ENCODE results near the gene TLCD4.
"Not testable (repeated sequence)": the region's sequence is repeated elsewhere in the genome, so short reads cannot be mapped to it uniquely, and the experiment has no call there.

The TLCD4 gene

DNA sequence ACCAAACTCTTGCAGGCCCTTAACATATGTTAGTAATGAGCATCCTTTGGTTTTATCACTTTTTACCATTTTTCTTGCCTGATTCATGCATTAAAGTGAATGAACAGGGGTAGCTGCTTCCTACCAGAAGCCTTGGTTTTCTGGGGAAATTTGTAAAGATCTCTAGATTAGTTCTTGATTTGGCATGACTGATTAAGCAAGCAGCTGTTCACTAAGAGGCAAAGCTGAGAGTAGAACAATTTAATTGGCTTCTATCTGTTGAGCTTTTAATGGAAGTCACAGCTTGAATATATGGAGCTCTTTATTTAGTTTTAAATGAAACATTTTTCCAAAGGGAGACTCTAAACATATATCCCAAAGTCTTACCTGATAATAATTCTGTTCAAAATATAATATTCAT lies 23.6 kb downstream of the TLCD4 start:
- no peak overlapping the region for H3K27ac ChIP-seq (ENCODE audit: low read length)
- DNase-seq (ENCODE audit: low read depth, low spot score), result no peak

DNA sequence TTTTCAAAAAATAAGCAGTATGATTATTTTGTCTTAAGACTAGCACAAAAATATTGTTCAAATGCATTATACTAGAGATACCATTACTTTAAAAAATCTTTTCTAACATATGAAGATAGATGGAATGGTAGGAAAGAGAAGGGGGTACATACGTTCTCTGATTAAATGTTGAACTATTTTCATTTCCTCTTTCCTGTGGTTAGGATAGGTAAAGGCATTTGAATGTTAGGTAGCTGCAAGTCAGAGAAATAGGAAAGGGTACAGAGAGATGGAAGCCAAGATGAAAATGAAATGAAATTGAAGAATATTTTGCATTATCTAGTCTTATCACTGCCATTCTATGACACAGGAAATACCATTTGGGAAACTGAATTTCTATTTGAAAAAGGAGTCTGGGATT lies 28.3 kb downstream of the TLCD4 start:
- WGBS (ENCODE audit: insufficient coverage, insufficient read length), result no CpG with 5 or more reads among the region's 1 CpG
- Histone ChIP-seq H3K4me1 (ENCODE audit: control insufficient read depth, insufficient read depth, low read length) (no peaks in the 10 kb centered on the region), H3K36me3 (ENCODE audit: control insufficient read depth, insufficient read depth, low read length) (no peaks in the 10 kb centered on the region), H3K27me3 (ENCODE audit: control insufficient read depth, insufficient read depth, low read length) (no peaks in the 10 kb centered on the region), H3K4me3 (ENCODE audit: low read length) (no peak overlapping the region), H3K9me3 (ENCODE audit: control insufficient read depth, insufficient read depth, low read length) (no peaks in the 10 kb centered on the region), H3K27ac (ENCODE audit: low read length) (no peak overlapping the region)
- DNase-seq (ENCODE audit: low read depth, low spot score), result no peak

More for the DNA sequence above, 23.6 kb downstream of the TLCD4 start:
- H3K9me3 ChIP-seq (ENCODE audit: control insufficient read depth, insufficient read depth, low read length), result no peaks in the 10 kb centered on the region
- H3K27me3 ChIP-seq (ENCODE audit: control insufficient read depth, insufficient read depth, low read length), result no peaks in the 10 kb centered on the region
- no peak overlapping the region for H3K4me3 ChIP-seq (ENCODE audit: low read length)
- H3K36me3 ChIP-seq (ENCODE audit: control insufficient read depth, insufficient read depth, low read length), result no peaks in the 10 kb centered on the region
- no peaks in the 10 kb centered on the region for H3K4me1 ChIP-seq (ENCODE audit: control insufficient read depth, insufficient read depth, low read length)

DNA sequence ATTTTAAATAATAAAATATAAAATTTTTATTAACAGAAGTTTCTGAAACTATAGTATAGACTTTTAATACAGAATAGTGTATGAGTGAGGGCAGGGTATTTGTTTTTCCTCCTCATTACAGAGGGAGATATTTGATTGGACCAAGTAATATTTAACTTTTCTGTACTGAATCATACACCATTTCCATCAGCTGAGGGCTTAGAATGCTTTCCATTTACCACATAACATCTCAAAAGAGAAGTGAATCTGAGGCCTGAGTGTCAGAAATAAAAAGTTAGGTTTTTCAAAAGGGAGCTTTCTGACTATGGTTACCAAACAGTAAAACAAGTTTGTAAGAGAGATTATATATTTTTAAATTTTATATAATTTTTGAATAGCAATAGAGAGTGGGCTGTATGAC lies 29.5 kb downstream of the TLCD4 start:
- DNase-seq (ENCODE audit: low read depth, low spot score), result no peak
- Histone ChIP-seq H3K9me3 (ENCODE audit: control insufficient read depth, insufficient read depth, low read length) (no peaks in the 10 kb centered on the region), H3K4me3 (ENCODE audit: low read length) (no peak overlapping the region), H3K27ac (ENCODE audit: low read length) (no peak overlapping the region), H3K27me3 (ENCODE audit: control insufficient read depth, insufficient read depth, low read length) (no peaks in the 10 kb centered on the region), H3K36me3 (ENCODE audit: control insufficient read depth, insufficient read depth, low read length) (no peaks in the 10 kb centered on the region), H3K4me1 (ENCODE audit: control insufficient read depth, insufficient read depth, low read length) (no peaks in the 10 kb centered on the region)

DNA sequence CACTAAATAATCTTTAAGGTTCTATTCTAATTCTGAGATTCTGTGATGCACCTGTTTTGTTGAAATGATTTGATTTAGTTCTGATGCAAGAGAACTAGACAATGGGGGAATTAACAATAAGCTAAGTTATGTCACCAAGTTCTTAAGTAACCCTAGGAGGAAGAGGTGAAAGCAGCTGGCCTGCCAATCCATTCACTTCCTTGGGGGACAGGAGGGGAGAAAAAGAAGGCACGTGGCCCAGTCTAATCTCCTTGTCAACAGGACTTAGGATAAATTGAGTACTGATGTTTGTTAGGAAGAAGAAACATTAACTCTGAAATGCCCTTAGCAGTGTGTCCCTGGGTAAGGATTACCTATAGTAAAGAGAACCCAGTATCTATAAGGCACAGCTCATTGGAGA lies 36.9 kb downstream of the TLCD4 start:
- Histone ChIP-seq H3K36me3 (ENCODE audit: control insufficient read depth, insufficient read depth, low read length) (no peaks in the 10 kb centered on the region), H3K9me3 (ENCODE audit: control insufficient read depth, insufficient read depth, low read length) (no peaks in the 10 kb centered on the region), H3K27me3 (ENCODE audit: control insufficient read depth, insufficient read depth, low read length) (no peaks in the 10 kb centered on the region), H3K4me1 (ENCODE audit: control insufficient read depth, insufficient read depth, low read length) (no peaks in the 10 kb centered on the region), H3K4me3 (ENCODE audit: low read length) (no peak overlapping the region), H3K27ac (ENCODE audit: low read length) (no peak overlapping the region)
- no CpG with 5 or more reads among the region's 1 CpG for WGBS (ENCODE audit: insufficient coverage, insufficient read length)
- DNase-seq (ENCODE audit: low read depth, low spot score), result no peak

GRCh38 chr1:95165569-95165968 lies 48.4 kb downstream of the TLCD4 start:
- not testable (repeated sequence) for H3K4me3 ChIP-seq (ENCODE audit: low read length); DNase-seq (ENCODE audit: low read depth, low spot score); H3K27ac ChIP-seq (ENCODE audit: low read length); H3K9me3 ChIP-seq (ENCODE audit: control insufficient read depth, insufficient read depth, low read length); H3K36me3 ChIP-seq (ENCODE audit: control insufficient read depth, insufficient read depth, low read length); H3K4me1 ChIP-seq (ENCODE audit: control insufficient read depth, insufficient read depth, low read length); H3K27me3 ChIP-seq (ENCODE audit: control insufficient read depth, insufficient read depth, low read length)
- WGBS (ENCODE audit: insufficient coverage, insufficient read length), result no CpG with 5 or more reads among the region's 6 CpGs

All from iPS DF 6.9 (cell line).